ENCODE measurements around the gene TNS3. TPM values are rescaled to one million over a fixed set of nuclear protein-coding genes. Genes with fewer than 3 reads are reported as not detected.

TNS3 gene
- total RNA-seq, 1 experiment from 2014 or later = 143 TPM

GRCh38 chr7:47540053-47540386 lies 41.9 kb downstream of the TNS3 start:
- Histone ChIP-seq H2AFZ (no peak overlapping the region), H3K79me2 (ENCODE audit: low read depth) (peaks cover 98% of the 10 kb centered on the region), H3K4me3 (no peak overlapping the region), H3K9me3 (ENCODE audit: insufficient read depth, low read depth) (no peaks in the 10 kb centered on the region), H3K27ac (peak overlapping the region; percentile 29), H3K4me2 (no peak overlapping the region), H4K20me1 (ENCODE audit: insufficient read depth) (peaks cover 76% of the 10 kb centered on the region), H3K9me2 (ENCODE audit: insufficient read depth) (no peaks in the 10 kb centered on the region), H3K27me3 (ENCODE audit: insufficient read depth, low read depth) (no peaks in the 10 kb centered on the region), H3F3A (ENCODE audit: insufficient read depth, low read depth) (peaks cover 48% of the 10 kb centered on the region; the same call in 1 of the 2 replicates), H3K4me1 (replicated peaks; ENCODE audit: insufficient read depth) (peaks cover 48% of the 10 kb centered on the region), H3K36me3 (ENCODE audit: low read depth) (peaks cover 35% of the 10 kb centered on the region)
- DNase-seq = no peak
- no TSS peak for BruUV-seq (replicated peaks)
- POLR2A ChIA-PET (ENCODE audit: unreplicated experiment) = no interaction called here
- TF ChIP-seq CTCF (conservative IDR thresholded peaks at IDR 0.05) = no peak
- TF ChIP-seq EZH2 (IDR thresholded peaks at IDR 0.05; ENCODE audit: low read depth) = no peak
- intact Hi-C loops (cut with micrococcal nuclease; ENCODE audit: unreplicated experiment) = no loop called here
- CTCF ChIA-PET = interaction anchor here (1.0 kb wide), 1 partner anchor 38 kb away, joined by 3 read pairs; no protein-coding TSS in a partner anchor

- H3K36me3 ChIP-seq (ENCODE audit: low read depth) = peaks cover 34% of the 10 kb centered on the region
- H3K79me2 ChIP-seq (ENCODE audit: low read depth) = peaks cover 98% of the 10 kb centered on the region
- H3K27me3 ChIP-seq (ENCODE audit: insufficient read depth, low read depth) = no peaks in the 10 kb centered on the region
- no peak for TF ChIP-seq EZH2 (IDR thresholded peaks at IDR 0.05; ENCODE audit: low read depth)
- no peak for TF ChIP-seq CTCF (conservative IDR thresholded peaks at IDR 0.05)
- intact Hi-C loops (cut with micrococcal nuclease; ENCODE audit: unreplicated experiment) = no loop called here
- DNase-seq = no peak
- H2AFZ ChIP-seq = no peak overlapping the region
- no peak overlapping the region for H3K4me3 ChIP-seq
- H4K20me1 ChIP-seq (ENCODE audit: insufficient read depth) = peaks cover 75% of the 10 kb centered on the region
- H3K4me1 ChIP-seq (replicated peaks; ENCODE audit: insufficient read depth) = peaks cover 53% of the 10 kb centered on the region
- no peaks in the 10 kb centered on the region for H3K9me2 ChIP-seq (ENCODE audit: insufficient read depth)
- ChIA-PET CTCF (no interaction called here), POLR2A (ENCODE audit: unreplicated experiment) (no interaction called here)
- peaks cover 49% of the 10 kb centered on the region; the same call in 1 of the 2 replicates for H3F3A ChIP-seq (ENCODE audit: insufficient read depth, low read depth)
- no peak overlapping the region for H3K4me2 ChIP-seq
- no peaks in the 10 kb centered on the region for H3K9me3 ChIP-seq (ENCODE audit: insufficient read depth, low read depth)
- BruUV-seq (replicated peaks) = no TSS peak
- H3K27ac ChIP-seq = peak overlapping the region; percentile 29
These were observed 42.4 kb downstream of the TNS3 start for GRCh38 chr7:47539398-47540052.

GRCh38 chr7:47538846-47539311 lies 43.0 kb downstream of the TNS3 start:
- peaks cover 98% of the 10 kb centered on the region for H3K79me2 ChIP-seq (ENCODE audit: low read depth)
- BruUV-seq (replicated peaks) = no TSS peak
- H2AFZ ChIP-seq = no peak overlapping the region
- no peak overlapping the region for H3K4me2 ChIP-seq
- peaks cover 71% of the 10 kb centered on the region for H4K20me1 ChIP-seq (ENCODE audit: insufficient read depth)
- no peak overlapping the region; the same call in 1 of the 2 replicates for H3K27ac ChIP-seq
- no peak for TF ChIP-seq CTCF (conservative IDR thresholded peaks at IDR 0.05)
- no peak for TF ChIP-seq EZH2 (IDR thresholded peaks at IDR 0.05; ENCODE audit: low read depth)
- H3K4me3 ChIP-seq = no peak overlapping the region
- no peaks in the 10 kb centered on the region for H3K9me2 ChIP-seq (ENCODE audit: insufficient read depth)
- intact Hi-C loops (cut with micrococcal nuclease; ENCODE audit: unreplicated experiment) = no loop called here
- no peaks in the 10 kb centered on the region for H3K9me3 ChIP-seq (ENCODE audit: insufficient read depth, low read depth)
- no peaks in the 10 kb centered on the region for H3K27me3 ChIP-seq (ENCODE audit: insufficient read depth, low read depth)
- H3K4me1 ChIP-seq (replicated peaks; ENCODE audit: insufficient read depth) = peaks cover 60% of the 10 kb centered on the region
- CTCF ChIA-PET = no interaction called here
- DNase-seq = no peak
- POLR2A ChIA-PET (ENCODE audit: unreplicated experiment) = no interaction called here
- peaks cover 54% of the 10 kb centered on the region; the same call in 1 of the 2 replicates for H3F3A ChIP-seq (ENCODE audit: insufficient read depth, low read depth)
- peaks cover 28% of the 10 kb centered on the region for H3K36me3 ChIP-seq (ENCODE audit: low read depth)
